GM10248 (cell line): Measurements from ENCODE around the gene JARID2.

Source experiments
- CTCF ChIA-PET: fragments of 300-600 bp; sonication (Branson Sonifier 250); formaldehyde crosslinking; extraction: SDS; loops from one replicate; lab custom pipeline; 2021; ENCODE audit warnings: antibody characterized with exemption; lab: Yijun Ruan, JAX
- POLR2A ChIA-PET: fragments of 350-650 bp; sonication (Branson Sonifier 250); formaldehyde crosslinking; extraction: SDS; loops from one replicate; lab custom pipeline; 2020; ENCODE audit warnings: antibody characterized with exemption; lab: Yijun Ruan, JAX
- DNase-seq: peaks from one replicate; pipeline ENCODE4 v3.0.0; 2012; ENCODE audit errors: extremely low spot score
- TF ChIP-seq, protein P1 (sequence below): IDR thresholded peaks from 2 replicates; pipeline ENCODE4 v1.5.1; 2012; ENCODE audit warnings: mild to moderate bottlenecking, low read depth; ENCODE audit errors: extremely low read depth, missing control alignments, control extremely low read depth

Gene JARID2

DNA sequence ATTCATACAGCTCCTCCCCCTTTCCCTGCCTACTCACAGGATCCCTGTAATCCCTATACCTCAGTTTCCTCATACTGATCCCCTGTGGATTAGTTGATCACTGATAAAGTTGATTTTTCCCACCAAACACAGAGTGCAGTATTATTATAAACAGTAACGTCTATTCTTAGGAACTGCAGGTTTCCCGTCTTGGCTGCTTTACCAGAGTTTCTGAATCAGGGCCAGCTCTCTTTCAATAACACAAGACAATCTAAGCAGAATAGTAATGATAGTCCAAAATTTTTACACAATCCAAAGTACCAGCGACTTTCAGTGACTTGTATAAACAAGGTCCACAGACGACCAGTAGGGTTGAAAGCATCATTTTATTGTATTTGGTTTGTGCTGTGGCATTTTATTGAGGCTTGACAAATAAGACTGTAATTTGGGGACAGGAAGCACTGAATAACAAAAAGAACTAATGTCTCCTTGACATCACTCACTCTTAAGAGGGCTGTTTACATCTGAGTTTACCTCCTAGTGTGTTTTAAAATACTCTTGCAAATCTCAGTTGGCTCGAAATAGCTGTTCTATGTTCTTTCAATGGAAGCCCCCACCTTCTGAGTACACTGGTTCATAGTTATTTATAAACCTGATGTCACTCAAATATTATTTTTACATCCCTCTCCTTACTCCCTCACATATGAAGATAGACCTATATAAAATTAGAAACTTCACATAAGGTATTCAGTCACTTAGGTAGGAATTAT is 6.1 kb upstream of the JARID2 start:
- TF ChIP-seq, protein P1, sequence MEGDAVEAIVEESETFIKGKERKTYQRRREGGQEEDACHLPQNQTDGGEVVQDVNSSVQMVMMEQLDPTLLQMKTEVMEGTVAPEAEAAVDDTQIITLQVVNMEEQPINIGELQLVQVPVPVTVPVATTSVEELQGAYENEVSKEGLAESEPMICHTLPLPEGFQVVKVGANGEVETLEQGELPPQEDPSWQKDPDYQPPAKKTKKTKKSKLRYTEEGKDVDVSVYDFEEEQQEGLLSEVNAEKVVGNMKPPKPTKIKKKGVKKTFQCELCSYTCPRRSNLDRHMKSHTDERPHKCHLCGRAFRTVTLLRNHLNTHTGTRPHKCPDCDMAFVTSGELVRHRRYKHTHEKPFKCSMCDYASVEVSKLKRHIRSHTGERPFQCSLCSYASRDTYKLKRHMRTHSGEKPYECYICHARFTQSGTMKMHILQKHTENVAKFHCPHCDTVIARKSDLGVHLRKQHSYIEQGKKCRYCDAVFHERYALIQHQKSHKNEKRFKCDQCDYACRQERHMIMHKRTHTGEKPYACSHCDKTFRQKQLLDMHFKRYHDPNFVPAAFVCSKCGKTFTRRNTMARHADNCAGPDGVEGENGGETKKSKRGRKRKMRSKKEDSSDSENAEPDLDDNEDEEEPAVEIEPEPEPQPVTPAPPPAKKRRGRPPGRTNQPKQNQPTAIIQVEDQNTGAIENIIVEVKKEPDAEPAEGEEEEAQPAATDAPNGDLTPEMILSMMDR: no peak
- DNase-seq: no peak
- ChIA-PET POLR2A (no interaction called here), CTCF (interaction anchor here (1.3 to 3.4 kb wide), 2 partner anchors 8 to 383 kb away, joined by 3 to 15 read pairs; no protein-coding TSS in a partner anchor)

DNA sequence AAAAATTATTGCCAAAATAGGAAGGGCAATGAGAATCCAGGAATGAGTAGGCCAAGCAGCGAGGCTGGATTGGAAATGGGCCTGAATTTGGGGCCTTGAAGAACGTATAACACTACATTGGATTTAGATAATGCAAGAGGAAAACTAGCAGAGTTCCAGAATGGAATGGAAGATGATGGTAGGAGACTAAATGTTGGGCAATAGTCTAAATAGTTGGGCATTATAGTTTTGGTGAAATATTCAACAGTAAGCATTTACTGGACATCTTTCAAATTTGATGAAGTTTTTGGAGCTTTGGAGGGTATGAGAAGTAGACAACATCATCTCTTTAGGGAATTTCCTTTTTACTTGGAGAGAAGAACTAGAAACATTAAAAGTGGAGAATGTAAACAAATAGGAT is 3.4 kb upstream of the JARID2 start:
- ChIA-PET CTCF (interaction anchor here (1.2 to 3.4 kb wide), 3 partner anchors 10 to 1031 kb away, joined by 3 to 15 read pairs (median 4); no protein-coding TSS in a partner anchor), POLR2A (interaction anchor here (0.6 kb wide), 1 partner anchor 182 kb away, joined by 9 read pairs; no protein-coding TSS in a partner anchor)
- DNase-seq: no peak
- TF ChIP-seq, protein P1: no peak

DNA sequence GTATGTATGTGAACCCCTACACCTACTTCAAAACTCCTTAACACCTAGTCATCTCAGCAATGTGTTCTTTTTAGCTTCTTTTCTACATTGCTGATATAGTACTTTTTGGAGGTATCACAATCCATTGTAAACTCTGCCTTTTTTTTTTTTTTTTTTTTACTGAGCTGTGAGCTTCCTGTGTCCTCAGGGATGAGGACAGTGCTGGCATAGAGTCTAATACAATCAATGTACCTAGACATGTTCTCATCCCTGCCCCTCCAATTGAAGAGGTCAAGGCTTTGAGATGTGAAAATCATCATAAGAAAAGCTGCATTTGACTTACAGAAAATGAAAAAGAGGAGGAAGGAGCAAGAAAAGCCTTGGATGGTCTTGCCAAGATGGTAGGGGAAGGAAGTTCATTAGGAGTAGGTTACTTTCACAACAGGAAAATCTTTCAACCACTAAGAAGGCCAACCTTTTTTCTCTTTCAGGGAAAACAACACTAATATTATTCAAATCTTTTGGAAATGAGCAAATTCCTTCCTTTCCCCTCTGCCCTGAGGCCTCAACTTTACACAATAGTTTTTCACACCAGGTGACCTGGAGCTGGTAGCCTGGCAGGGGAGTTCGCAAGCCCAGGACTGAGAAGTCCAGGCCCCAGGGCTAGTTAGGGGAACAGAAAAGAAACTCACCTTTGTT is 2.8 kb upstream of the JARID2 start:
- DNase-seq: no peak
- TF ChIP-seq, protein P1: no peak
- POLR2A ChIA-PET: no interaction called here
- CTCF ChIA-PET: interaction anchor here (1.2 to 3.4 kb wide), 3 partner anchors 11 to 1031 kb away, joined by 3 to 15 read pairs (median 4); no protein-coding TSS in a partner anchor

DNA sequence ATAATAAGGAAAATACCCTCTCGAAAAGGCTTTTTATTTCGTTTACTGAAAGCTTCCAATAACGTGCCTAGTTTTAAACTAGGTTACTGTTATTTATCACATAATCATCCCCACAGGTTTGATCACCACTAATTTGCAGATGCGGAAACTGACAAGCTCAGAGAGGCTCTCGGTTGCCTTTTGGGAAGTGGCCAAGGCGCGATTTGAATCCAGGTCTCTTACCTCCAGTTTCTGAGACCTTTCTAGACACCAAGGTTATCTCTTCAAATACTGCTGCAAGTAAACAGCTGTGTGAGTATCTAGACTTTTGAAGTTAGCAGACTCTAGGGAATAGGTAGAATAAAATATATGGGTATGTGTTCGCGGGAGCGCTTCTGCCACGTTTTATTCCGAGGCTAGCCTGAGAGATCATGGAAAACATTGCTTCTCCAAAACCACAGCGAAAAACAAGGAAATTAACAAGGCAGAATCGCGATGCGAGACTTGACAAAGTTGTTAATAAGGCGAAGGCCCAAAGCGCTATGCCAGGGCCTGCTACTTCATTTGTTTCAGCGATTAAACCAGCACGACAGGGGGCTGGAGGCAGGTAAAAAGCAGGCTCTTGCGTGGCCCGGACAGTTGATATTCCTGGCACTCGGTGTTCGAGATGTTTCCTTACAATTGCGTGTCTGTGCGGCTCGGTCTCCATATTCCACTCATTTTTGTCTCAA is 1.8 kb upstream of the JARID2 start:
- TF ChIP-seq, protein P1: no peak
- POLR2A ChIA-PET: no interaction called here
- no peak for DNase-seq
- CTCF ChIA-PET: no interaction called here

DNA sequence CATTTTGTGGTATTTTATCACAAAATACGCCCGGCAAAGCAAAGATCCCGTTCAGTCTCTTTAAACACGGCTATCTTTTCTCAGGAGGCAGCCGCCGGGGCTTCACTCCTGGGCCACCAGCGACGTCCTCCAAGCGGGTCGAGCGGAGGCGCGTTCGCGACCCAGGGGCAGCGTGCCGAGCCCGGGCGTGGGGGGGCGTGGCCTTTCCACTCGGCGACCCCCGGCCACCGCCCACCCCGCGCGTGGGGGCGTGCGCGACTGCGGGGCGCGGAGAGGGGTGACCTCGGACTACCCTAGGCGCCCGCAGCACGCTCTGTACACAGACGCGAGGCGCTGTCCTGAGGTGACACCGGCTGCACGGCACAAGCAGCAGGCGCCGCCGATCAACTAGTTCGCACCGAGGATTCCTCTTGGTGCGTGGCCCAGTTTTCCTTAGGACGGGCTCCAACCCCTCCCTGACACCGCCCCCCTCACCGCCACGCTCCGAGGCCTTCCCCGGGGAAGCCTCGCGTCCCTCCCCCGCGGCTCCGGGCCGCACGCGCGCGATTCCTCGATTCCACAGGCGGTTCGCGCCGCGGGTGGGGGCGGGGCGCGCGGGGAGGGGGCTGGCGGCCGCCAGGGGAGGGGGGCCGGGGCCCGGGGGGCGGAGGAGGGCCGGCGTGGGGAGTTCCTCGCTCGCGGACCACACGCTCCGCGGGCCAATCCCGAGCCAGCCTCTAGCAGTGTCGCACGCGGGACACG is 1.1 kb upstream of the JARID2 start:
- TF ChIP-seq, protein P1: no peak
- POLR2A ChIA-PET: interaction anchor here (0.6 to 0.8 kb wide), 3 partner anchors 11 to 216 kb away, joined by 3 to 5 read pairs (median 3); no protein-coding TSS in a partner anchor
- CTCF ChIA-PET: interaction anchor here (1.0 kb wide), 1 partner anchor 516 kb away, joined by 3 read pairs; no protein-coding TSS in a partner anchor
- DNase-seq: peak; percentile 63
